Stomach smooth muscle (tissue), 2 donors: ENCODE results near the gene H2AZ2.
"Not testable (repeated sequence)": the region's sequence is repeated elsewhere in the genome, so short reads cannot be mapped to it uniquely, and the experiment has no call there.

ENCODE experiments used
- H3K27ac ChIP-seq: one replicate; pipeline ENCODE4 v1.7.0; 2013; ENCODE audit warnings: mild to moderate bottlenecking, low read length, inconsistent platforms
- H3K27me3 ChIP-seq, 2 donors: one replicate each; pipeline ENCODE4 v1.7.0; 2013; ENCODE audit warnings: low read length in 2 of 2; ENCODE audit not compliant: insufficient read depth in 2 of 2, control insufficient read depth in 1 of 2
- H3K36me3 ChIP-seq, 2 donors: one replicate each; pipeline ENCODE4 v1.7.0; 2013; ENCODE audit warnings: low read length in 2 of 2; ENCODE audit not compliant: control insufficient read depth in 2 of 2, insufficient read depth in 2 of 2
- H3K4me1 ChIP-seq: one replicate; pipeline ENCODE4 v1.7.0; 2013; ENCODE audit warnings: low read length; ENCODE audit not compliant: control insufficient read depth, insufficient read depth
- H3K4me3 ChIP-seq, 2 donors: one replicate each; pipeline ENCODE4 v1.7.0; 2013; ENCODE audit warnings: low read length in 2 of 2
- H3K9ac ChIP-seq, 2 donors: one replicate each; pipeline ENCODE4 v1.7.0; 2013; ENCODE audit warnings: low read length in 2 of 2, mild to moderate bottlenecking in 1 of 2
- H3K9me3 ChIP-seq, 2 donors: one replicate each; pipeline ENCODE4 v1.7.0; 2013; ENCODE audit warnings: low read length in 2 of 2; ENCODE audit not compliant: control insufficient read depth in 2 of 2
- donor health status: healthy.
- donor health status: Pancreatic carcinoma.

The H2AZ2 gene

DNA sequence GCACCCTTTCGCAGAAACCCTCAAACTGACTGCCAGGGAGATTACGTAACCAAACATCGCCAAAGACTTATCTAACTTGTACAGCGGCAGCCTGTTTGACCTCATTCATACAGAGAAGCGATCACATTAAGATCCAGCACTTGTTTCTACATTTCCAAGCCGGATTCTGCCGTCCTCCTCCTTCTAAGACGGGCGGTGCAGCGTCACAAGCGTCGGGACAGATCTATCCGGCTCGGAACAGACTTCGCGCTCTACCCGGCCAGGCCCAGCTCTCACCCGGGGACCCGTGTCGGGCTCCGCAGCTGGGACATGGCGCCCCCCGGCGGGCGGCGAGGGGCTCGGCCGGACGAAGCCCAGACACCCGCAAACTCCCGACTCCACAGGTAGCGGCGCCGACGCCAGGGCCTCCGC, 373 bp downstream of the H2AZ2 start:
- no peaks in the 10 kb centered on the region for H3K36me3 ChIP-seq
- H3K27me3 ChIP-seq: no peaks in the 10 kb centered on the region
- peaks cover 9% of the 10 kb centered on the region for H3K4me1 ChIP-seq
- H3K27ac ChIP-seq: peak overlapping the region; percentile 94
- peak overlapping the region; percentile 78 to 90 for H3K9ac ChIP-seq
- no peaks in the 10 kb centered on the region for H3K9me3 ChIP-seq
- peak overlapping the region; percentile 82 to 83 for H3K4me3 ChIP-seq

- H3K9me3 ChIP-seq: no peaks in the 10 kb centered on the region
- no peaks in the 10 kb centered on the region for H3K36me3 ChIP-seq
- peak overlapping the region; percentile 78 to 90 for H3K9ac ChIP-seq
- H3K27ac ChIP-seq: peak overlapping the region; percentile 94
- H3K4me3 ChIP-seq: peak overlapping the region; percentile 82 to 83
- H3K4me1 ChIP-seq: peaks cover 9% of the 10 kb centered on the region
- no peaks in the 10 kb centered on the region for H3K27me3 ChIP-seq
Measured at GRCh38 chr7:44846816-44847508, 925 bp downstream of the H2AZ2 start.

GRCh38 chr7:44846390-44846789, 1.5 kb downstream of the H2AZ2 start:
- not testable (repeated sequence) for H3K4me1 ChIP-seq, H3K27me3 ChIP-seq, H3K36me3 ChIP-seq, H3K27ac ChIP-seq, H3K9me3 ChIP-seq
- Histone ChIP-seq H3K4me3 (peak overlapping the region; percentile 82 to 83), H3K9ac (peak overlapping the region in 1 of 2 donors; percentile 78)

DNA sequence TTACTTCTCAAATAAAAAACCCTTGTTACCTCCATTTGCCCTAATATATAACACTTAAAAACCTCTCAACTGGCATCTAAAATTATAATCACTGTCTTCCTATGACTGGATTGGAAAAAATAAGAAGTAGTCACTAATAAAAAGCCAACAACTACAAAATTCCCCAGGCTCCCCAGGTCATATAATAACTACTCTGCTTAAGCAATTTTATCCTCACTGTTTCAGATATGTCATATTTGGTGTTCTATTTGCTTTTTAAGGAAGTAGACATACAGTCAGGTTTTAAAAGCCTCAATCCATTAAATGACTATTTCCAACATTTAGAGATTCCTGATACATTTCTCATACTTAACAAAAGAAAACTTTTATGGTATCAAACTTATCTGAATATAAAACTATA, 2.4 kb downstream of the H2AZ2 start:
- Histone ChIP-seq H3K27me3 (no peaks in the 10 kb centered on the region), H3K36me3 (peaks cover 3 to 4% of the 10 kb centered on the region in 2 donors), H3K27ac (no peak overlapping the region), H3K9ac (peak overlapping the region in 1 of 2 donors; percentile 43), H3K4me1 (peaks cover 9% of the 10 kb centered on the region), H3K4me3 (no peak overlapping the region), H3K9me3 (no peaks in the 10 kb centered on the region)

DNA sequence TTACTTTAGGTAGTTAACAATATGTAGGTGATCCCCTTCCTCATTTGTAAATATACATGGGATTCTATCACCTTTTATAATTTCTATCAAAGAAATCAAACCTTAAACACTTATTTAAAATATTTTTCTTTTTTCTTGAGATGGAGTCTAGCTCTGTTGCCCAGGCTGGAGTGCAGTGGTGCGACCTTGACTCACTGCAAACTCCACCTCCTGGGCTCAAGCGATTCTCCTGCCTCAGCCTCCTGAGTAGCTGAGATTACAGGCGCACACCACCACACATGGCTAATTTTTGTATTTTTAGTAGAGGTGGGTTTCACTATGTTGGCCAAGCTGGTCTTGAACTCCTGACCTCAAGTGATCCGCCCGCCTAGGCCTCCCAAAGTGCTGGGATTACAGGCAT, 4.4 kb downstream of the H2AZ2 start:
- not testable (repeated sequence) for H3K4me3 ChIP-seq, H3K9me3 ChIP-seq, H3K27ac ChIP-seq, H3K9ac ChIP-seq, H3K4me1 ChIP-seq, H3K27me3 ChIP-seq
- H3K36me3 ChIP-seq: peaks cover 11 to 12% of the 10 kb centered on the region in 2 donors

- not testable (repeated sequence) for H3K9ac ChIP-seq, H3K27me3 ChIP-seq, H3K4me3 ChIP-seq, H3K27ac ChIP-seq, H3K4me1 ChIP-seq, H3K9me3 ChIP-seq
- peaks cover 11 to 13% of the 10 kb centered on the region in 2 donors for H3K36me3 ChIP-seq
Measured at GRCh38 chr7:44842675-44843074, 5.2 kb downstream of the H2AZ2 start.

- no peak overlapping the region for H3K27ac ChIP-seq
- no peaks in the 10 kb centered on the region for H3K9me3 ChIP-seq
- peaks cover 19 to 29% of the 10 kb centered on the region in 2 donors for H3K36me3 ChIP-seq
- no peaks in the 10 kb centered on the region for H3K27me3 ChIP-seq
- H3K9ac ChIP-seq: no peak overlapping the region
- H3K4me3 ChIP-seq: no peak overlapping the region
- no peaks in the 10 kb centered on the region for H3K4me1 ChIP-seq
Measured at GRCh38 chr7:44838751-44839150, 9.1 kb downstream of the H2AZ2 start.

- Histone ChIP-seq H3K4me3 (no peak overlapping the region), H3K36me3 (peaks cover 31 to 38% of the 10 kb centered on the region in 2 donors), H3K9ac (no peak overlapping the region), H3K9me3 (no peaks in the 10 kb centered on the region), H3K27me3 (no peaks in the 10 kb centered on the region), H3K27ac (no peak overlapping the region), H3K4me1 (no peaks in the 10 kb centered on the region)
Measured at GRCh38 chr7:44827567-44827966, 20.3 kb downstream of the H2AZ2 start.

GRCh38 chr7:44824894-44825526, 22.9 kb downstream of the H2AZ2 start:
- Histone ChIP-seq H3K36me3 (peaks cover 24 to 33% of the 10 kb centered on the region in 2 donors), H3K27me3 (no peaks in the 10 kb centered on the region), H3K4me3 (no peak overlapping the region), H3K4me1 (no peaks in the 10 kb centered on the region), H3K27ac (no peak overlapping the region), H3K9ac (no peak overlapping the region), H3K9me3 (no peaks in the 10 kb centered on the region)

DNA sequence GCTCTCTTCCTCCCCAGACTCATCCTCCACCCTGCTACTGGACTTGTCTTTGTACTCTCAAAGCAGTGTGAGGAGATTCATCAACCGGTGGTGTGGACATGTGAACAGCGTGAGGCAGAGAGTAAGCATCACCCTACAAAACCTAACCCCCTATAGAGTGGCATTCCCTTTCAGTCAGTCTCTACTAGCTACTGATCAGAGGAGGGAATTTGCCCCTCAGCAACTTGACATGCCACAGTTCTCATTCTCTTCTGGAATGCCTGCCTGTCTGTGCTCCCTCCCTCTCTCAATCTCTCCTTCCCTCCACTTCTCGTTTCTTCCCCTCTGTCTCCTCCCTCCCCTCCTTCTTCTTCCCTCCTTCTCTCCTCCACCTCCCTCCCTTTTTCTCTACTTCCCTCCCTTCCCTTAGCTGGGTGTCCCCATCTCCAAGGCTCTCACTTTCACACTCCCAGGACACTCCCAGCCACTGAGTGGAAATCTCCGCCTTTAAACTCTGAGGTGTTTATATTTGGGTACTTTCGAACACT, 24.6 kb downstream of the H2AZ2 start:
- Histone ChIP-seq H3K36me3 (peaks cover 9 to 23% of the 10 kb centered on the region in 2 donors), H3K9me3 (no peaks in the 10 kb centered on the region), H3K4me1 (no peaks in the 10 kb centered on the region), H3K27me3 (no peaks in the 10 kb centered on the region), H3K27ac (no peak overlapping the region), H3K9ac (no peak overlapping the region), H3K4me3 (no peak overlapping the region)

- H3K9me3 ChIP-seq: no peaks in the 10 kb centered on the region
- peaks cover 2 to 3% of the 10 kb centered on the region in 2 donors for H3K36me3 ChIP-seq
- no peak overlapping the region for H3K4me3 ChIP-seq
- no peaks in the 10 kb centered on the region for H3K27me3 ChIP-seq
- no peak overlapping the region for H3K9ac ChIP-seq
- no peaks in the 10 kb centered on the region for H3K4me1 ChIP-seq
- H3K27ac ChIP-seq: no peak overlapping the region
Measured at GRCh38 chr7:44819292-44819691, 28.6 kb downstream of the H2AZ2 start.
